GM19238 (cell line): ENCODE results near the gene SIX5.
"Not testable (repeated sequence)": the region's sequence is repeated elsewhere in the genome, so short reads cannot be mapped to it uniquely, and the experiment has no call there.

Experiments used
- DNase-seq: peaks from one replicate; pipeline ENCODE4 v3.0.0; 2011; ENCODE audit warnings: low spot score; ENCODE audit not compliant: insufficient read length

SIX5 gene

GRCh38 chr19:45761714-45762113, 7.3 kb downstream of the SIX5 start:
- DNase-seq, result no peak

- DNase-seq, result no peak
Measured at GRCh38 chr19:45758921-45759320, 10.1 kb downstream of the SIX5 start.

- DNase-seq, result no peak
Measured at GRCh38 chr19:45757695-45758094, 11.4 kb downstream of the SIX5 start.

- DNase-seq, result no peak
Measured at GRCh38 chr19:45754323-45754722, 14.7 kb downstream of the SIX5 start.

GRCh38 chr19:45753548-45753947, 15.5 kb downstream of the SIX5 start:
- no peak for DNase-seq

DNA sequence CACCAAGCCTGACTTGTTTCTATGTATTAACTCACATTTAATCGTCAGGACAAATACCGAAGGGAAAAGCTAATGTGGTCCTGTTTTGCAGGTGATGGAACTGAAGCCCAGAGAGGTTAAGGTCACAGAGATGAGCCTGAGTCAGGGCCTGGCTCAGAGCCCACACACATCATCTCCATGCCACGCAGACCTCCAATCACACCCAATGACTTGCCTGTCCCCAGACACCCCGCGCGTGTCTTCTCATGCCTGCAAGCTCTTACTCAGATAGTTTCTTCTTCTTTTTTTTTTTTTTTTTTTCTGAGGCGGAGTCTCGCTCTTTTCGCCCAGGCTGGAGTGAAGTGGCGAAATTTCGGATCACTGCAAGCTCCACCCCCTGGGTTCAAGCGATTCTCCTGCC, 16.4 kb downstream of the SIX5 start:
- DNase-seq, result no peak

- not testable (repeated sequence) for DNase-seq
Measured at GRCh38 chr19:45751483-45751882, 17.6 kb downstream of the SIX5 start.

DNA sequence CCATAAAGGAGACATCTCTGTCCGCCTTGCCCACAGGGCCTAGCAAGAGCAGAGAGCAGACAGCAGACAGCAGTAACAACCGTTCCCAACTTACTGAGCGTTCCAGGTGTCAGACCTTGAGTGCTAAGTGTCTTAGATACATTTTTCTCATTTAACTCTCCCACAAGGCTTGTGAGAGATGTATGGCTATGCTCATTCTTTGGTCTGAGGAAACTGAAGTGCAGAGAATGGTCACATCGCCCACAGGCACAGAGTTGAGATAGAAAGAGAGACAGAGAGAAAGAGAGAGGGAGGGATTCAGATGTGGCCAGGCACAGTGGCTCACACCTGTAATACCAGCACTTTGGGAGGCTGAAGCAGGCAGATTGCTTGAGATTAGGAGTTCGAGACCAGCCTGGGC, 21.5 kb downstream of the SIX5 start:
- DNase-seq, result no peak

DNA sequence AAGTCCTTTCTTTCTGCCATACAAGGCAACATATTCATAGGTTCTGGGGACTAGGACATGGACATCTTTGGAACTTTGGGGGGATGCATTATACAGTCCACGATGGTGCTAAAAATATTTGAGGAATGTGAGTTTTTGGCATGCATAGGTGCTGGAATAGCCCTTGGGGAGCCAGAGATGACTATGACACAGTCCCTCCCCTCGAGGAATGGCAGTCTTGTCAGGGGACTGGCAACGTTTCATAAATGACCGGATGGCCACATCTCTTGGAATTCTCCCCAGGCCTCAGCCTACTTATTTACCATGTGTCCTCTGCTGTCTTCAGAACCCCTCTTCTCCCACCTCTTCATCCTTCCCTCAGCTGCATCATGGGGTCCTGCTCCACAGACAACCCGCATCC, 22.2 kb downstream of the SIX5 start:
- no peak for DNase-seq

DNA sequence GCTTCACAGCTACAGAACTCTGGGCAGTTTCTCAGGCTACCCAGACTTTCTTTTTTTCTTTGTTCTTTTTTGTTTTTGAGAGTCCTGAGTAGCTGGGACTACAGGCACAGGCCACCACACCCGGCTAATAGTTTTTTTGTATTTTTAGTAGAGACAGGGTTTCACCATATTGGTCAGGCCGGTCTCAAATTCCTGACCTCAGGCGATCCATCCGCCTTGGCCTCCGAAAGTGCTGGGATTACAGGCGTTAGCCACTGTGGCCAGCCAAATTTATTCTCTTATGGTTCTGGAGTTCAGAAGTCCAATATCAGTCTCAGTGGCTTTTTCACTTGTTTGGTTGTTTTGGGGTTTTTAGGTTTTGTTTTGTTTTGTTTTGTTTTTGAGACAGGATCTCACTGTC, 23.4 kb downstream of the SIX5 start:
- no peak for DNase-seq

- DNase-seq, result no peak
Measured at GRCh38 chr19:45742969-45743368, 26.1 kb downstream of the SIX5 start.

- DNase-seq, result no peak
Measured at GRCh38 chr19:45739498-45740439, 29.3 kb downstream of the SIX5 start.

DNA sequence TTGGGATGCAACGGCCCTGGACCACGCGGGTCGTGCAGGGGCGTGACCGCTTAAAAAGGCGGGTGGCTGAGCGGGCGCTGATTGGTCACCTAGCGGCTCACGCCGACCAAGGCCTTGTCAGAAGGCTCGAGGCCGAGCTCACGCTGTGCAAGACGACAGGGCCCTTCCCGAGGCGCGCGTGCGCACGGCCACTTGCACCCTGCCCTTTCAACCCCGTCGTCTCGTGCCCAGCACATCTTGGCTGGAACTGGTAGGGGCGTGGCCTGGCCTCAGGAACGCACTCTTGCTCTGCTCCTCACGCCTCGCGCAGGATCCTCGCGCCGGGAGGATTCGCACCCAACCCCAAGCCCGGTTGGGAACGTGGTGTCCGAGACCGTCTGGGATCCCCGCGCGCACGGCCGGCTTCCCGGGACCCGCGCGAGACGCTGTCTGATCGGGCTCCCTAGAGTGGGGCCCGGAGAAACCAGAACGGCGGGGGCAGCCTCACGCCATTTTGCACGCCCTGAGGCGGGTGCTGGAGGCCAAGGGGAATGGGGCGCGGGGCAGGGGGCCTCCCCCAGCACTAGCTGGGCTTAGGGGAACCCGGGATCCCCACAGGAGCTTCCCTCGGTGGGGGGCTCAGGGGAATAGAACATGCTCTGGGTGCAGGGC, 35.8 kb downstream of the SIX5 start, which contains the start of gene MEIOSIN:
TSS of gene MEIOSIN (plus strand) at position 280 of the 651 bp plus-strand sequence. CDS start 1,938 bp downstream, outside the sequence.
- DNase-seq, result no peak

DNA sequence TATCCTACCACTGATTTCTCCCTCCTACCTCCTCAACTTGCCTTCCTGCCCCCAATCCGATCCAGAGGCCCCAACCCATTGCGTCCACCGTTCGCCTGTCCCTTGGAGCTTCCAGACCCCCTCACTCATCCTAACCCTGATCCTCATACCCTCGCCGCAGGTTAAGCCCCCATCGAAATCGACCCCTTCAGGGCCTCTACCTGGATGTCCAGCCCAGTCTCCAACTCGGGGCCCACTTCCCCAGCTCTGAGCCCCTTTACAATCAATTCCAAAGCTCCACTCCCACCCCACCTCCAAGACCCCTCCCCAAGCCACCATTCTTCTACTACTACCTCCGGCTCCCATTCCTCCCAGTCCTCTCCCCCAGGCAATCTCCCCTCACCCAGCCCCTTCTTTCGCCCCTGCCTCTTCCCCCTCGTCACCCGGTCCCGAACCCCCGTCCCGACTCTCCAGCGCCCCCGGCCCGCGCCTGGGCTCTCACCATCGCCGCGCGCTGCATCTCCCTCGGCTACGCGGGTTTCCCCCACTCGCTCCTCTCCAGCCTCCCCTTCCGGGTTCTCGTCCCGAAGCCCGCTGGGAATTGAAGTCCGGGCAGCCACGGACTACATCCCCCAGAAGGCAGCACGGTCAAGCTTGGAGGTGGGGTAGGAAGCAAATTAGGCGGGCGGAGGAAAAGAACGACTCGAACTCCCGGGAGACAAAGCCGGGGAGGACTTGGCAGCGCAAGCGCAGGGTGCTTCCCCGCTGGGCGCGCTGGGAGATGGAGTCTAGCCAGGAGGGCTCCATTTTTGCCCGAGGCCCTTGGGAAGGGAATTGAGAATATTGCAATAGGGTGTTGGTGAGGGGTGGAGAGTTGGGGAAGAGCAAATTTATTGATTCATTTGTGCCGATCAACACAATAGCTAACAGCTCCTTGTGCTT, 38.4 kb downstream of the SIX5 start, which contains the start of gene FBXO46:
TSS of gene FBXO46 (minus strand) at position 529 of the 921 bp plus-strand sequence. CDS start 17,401 bp downstream, outside the sequence.
- DNase-seq, result peak; percentile 95

- DNase-seq, result no peak
Measured at GRCh38 chr19:45729800-45730290, 39.2 kb downstream of the SIX5 start.

- not testable (repeated sequence) for DNase-seq
Measured at GRCh38 chr19:45728683-45729082, 40.4 kb downstream of the SIX5 start.

GRCh38 chr19:45720065-45720464, 49.0 kb downstream of the SIX5 start:
- DNase-seq, result not testable (repeated sequence)

GRCh38 chr19:45717983-45718650, 50.9 kb downstream of the SIX5 start:
- DNase-seq, result no peak

DNA sequence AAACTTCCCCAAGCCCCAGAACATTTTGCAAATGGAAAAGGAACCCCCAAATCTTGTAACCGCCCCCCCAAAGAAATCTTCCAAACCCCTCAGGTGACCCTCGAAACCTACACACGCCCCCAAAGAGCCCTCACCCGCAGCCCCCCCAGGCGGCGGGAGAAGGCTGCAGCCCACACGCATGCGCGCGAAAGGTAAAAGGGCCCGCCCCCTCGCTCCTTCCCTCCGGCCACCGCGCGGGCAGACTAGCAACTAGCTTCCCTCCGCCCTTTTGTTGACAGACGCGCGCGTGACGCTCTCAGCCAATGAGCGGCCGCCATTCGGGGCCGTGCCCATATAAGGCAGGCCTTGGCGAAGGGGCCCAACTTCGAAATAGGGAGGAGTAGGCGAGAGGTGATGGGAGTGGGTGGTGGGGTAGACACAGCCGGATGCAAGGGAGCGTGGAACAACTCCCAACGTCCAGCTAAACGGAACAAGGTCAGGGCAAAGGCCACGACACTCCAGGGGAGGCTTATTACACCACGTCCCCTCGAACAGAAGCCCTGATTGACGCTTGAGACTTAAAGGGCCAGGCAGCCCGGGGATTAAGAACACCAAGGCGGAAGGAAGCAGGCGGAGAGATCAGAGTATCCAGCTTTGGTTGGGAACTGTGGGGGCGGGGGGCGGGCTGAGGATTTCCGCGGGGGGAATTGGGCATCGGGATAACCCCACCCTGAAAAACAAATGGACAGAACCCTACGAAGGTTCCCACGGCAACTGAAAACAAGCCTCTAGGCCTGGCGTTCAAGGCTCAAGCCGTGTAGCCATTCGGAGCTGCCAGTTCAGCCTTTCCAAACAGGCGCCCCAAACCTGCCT, 51.7 kb downstream of the SIX5 start:
- DNase-seq, result peak; percentile 99
